Neural crest cell (in vitro differentiated cells): ENCODE data around the gene MDC1. TPM values are rescaled to one million over a fixed set of nuclear protein-coding genes. Genes with fewer than 3 reads are reported as not detected.

ENCODE experiments used
- DNase-seq: peaks from one replicate; pipeline ENCODE4 v3.0.0; 2021; ENCODE audit warnings: low read depth, mixed read lengths, low spot score
- H3K27ac Mint-ChIP-seq: one replicate; pipeline ENCODE4 v1.8.0; 2021; ENCODE audit warnings: mild to moderate bottlenecking, mixed read lengths; ENCODE audit not compliant: unreplicated experiment
- H3K27me3 Mint-ChIP-seq: 2 replicates; pipeline ENCODE4 v1.8.0; 2021; ENCODE audit warnings: low read depth, mild to moderate bottlenecking, mixed read lengths
- H3K36me3 Mint-ChIP-seq: 2 replicates; pipeline ENCODE4 v1.8.0; 2021; ENCODE audit warnings: low read depth, mild to moderate bottlenecking, mixed read lengths
- H3K4me1 Mint-ChIP-seq: 2 replicates; pipeline ENCODE4 v1.8.0; 2021; ENCODE audit warnings: mixed read lengths
- H3K4me3 Mint-ChIP-seq: one replicate; pipeline ENCODE4 v1.8.0; 2021; ENCODE audit warnings: mild to moderate bottlenecking, mixed read lengths
- H3K9me3 Mint-ChIP-seq: 2 replicates; pipeline ENCODE4 v1.8.0; 2021; ENCODE audit warnings: mixed read lengths
- total RNA-seq: library from RNA; stranded (reverse); gene quantifications from 2 replicates; pipeline ENCODE4 v1.2.1, GENCODE V29; 2021
- TF ChIP-seq, protein P1 (sequence below): fragments of 200-600 bp; sonication (generic); conservative IDR thresholded peaks from 2 replicates; pipeline ENCODE4 v1.5.0; 2021; ENCODE audit warnings: antibody characterized with exemption, mild to moderate bottlenecking

Gene MDC1
- total RNA-seq, 1 donor from 2014 or later = 104 TPM

DNA sequence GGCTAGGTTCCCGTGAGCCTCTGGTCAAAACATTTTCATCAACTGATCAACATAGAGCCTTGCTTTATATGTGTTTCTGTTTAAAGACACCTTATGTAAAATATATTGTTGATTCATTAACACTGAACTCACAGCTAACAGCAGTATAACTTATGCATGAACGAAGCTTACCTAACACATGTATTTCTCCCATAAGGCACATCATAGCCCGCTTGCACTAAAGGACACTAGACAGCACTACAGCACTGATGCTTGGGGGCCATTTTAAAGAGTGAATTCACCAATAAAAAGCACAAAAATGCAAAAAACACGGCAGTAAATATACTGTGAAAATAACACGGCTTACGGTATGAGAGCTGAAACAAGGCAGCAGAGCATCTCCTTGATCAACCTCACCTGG, 21.5 kb upstream of the MDC1 start:
- no peak for DNase-seq
- TF ChIP-seq, protein P1, sequence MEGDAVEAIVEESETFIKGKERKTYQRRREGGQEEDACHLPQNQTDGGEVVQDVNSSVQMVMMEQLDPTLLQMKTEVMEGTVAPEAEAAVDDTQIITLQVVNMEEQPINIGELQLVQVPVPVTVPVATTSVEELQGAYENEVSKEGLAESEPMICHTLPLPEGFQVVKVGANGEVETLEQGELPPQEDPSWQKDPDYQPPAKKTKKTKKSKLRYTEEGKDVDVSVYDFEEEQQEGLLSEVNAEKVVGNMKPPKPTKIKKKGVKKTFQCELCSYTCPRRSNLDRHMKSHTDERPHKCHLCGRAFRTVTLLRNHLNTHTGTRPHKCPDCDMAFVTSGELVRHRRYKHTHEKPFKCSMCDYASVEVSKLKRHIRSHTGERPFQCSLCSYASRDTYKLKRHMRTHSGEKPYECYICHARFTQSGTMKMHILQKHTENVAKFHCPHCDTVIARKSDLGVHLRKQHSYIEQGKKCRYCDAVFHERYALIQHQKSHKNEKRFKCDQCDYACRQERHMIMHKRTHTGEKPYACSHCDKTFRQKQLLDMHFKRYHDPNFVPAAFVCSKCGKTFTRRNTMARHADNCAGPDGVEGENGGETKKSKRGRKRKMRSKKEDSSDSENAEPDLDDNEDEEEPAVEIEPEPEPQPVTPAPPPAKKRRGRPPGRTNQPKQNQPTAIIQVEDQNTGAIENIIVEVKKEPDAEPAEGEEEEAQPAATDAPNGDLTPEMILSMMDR = no peak
- H3K4me3 Mint-ChIP-seq = peak overlapping the region; percentile 83
- H3K4me1 Mint-ChIP-seq = peaks cover 30% of the 10 kb centered on the region
- no peaks in the 10 kb centered on the region for H3K9me3 Mint-ChIP-seq
- H3K36me3 Mint-ChIP-seq = peaks cover 25% of the 10 kb centered on the region
- no peak overlapping the region for H3K27ac Mint-ChIP-seq
- H3K27me3 Mint-ChIP-seq = peaks cover 5% of the 10 kb centered on the region

DNA sequence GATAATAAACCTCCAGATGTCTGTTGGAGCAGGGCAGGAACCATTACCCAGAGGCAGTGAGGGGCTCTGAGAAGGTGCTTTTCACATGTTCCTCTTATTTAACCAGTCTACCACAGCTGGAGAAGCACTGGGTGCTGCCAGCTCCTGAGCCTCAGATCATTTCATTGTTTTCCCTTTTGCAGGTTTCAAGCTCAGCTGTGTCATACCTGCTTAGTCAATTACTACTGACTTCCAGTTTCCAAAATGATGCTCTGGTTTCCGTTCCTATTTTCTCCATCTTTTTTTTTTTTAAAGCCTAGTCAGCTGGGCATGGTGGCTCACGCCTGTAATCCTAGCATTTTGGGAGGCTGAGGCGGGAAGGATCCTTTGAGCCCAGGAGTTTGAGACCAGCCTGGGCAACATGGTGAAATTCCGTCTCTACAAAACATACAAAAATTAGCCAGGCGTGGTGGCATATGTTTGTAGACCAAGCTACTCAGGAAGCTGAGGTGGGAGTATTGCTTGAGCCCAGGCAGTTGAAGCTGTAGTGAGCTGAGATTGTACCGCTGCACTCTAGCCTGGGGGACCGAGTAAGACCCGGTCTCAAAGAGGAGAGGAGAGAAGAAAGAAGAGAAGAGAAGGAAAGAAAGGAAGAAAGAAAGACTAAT, 18.7 kb upstream of the MDC1 start:
- TF ChIP-seq, protein P1 = no peak
- Mint-ChIP-seq H3K4me1 (peaks cover 18% of the 10 kb centered on the region), H3K4me3 (peak overlapping the region; percentile 67), H3K36me3 (peaks cover 29% of the 10 kb centered on the region), H3K27me3 (no peaks in the 10 kb centered on the region), H3K27ac (no peak overlapping the region), H3K9me3 (no peaks in the 10 kb centered on the region)
- DNase-seq = no peak

GRCh38 chr6:30732237-30732943, 15.3 kb upstream of the MDC1 start:
- TF ChIP-seq, protein P1 = no peak
- peaks cover 28% of the 10 kb centered on the region for H3K36me3 Mint-ChIP-seq
- H3K27ac Mint-ChIP-seq = no peak overlapping the region
- peaks cover 15% of the 10 kb centered on the region for H3K27me3 Mint-ChIP-seq
- no peak for DNase-seq
- peak overlapping the region; percentile 3 for H3K4me3 Mint-ChIP-seq
- H3K9me3 Mint-ChIP-seq = no peaks in the 10 kb centered on the region
- peaks cover 25% of the 10 kb centered on the region for H3K4me1 Mint-ChIP-seq

DNA sequence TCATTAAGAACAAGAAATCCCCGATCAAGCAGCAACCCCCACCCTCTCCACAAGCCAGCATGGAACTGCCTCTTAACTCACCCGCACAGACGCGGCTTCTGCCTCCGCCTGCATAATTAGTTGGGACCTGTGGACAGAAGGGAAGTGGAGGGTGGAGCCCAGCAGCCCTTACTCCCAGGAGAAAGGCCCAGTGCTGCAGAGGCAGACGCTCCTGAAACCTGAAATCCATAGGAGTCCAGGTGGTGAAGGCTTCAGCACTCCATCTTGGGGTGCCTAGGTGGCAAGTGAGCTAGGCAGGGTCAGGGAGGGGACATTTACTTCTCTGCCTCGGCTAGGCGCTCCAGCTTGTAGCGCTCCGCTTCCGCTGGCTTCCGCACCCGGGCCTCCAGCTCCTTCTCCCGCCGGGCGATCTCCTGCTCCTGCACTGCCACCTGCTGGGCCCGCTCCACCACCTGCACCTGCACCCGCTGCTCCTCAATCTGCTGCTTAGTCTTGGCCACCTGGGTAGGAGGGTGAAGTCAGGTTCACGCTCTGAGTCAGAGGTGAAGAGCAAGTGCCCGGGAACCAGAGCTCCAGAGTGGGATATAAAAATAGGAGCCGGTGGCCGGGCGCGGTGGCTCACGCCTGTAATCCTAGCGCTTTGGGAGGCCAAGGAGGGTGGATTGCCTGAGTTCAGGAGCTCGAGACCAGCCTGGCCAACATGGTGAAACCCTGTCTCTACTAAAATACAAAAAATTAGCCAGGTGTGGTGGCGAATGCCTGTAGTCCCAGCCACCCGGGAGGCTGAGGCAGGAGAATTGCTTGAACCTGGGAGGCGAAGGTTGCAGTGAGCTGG, 13.7 kb upstream of the MDC1 start:
- peak overlapping the region; percentile 58 for H3K4me3 Mint-ChIP-seq

More for the DNA sequence above, 13.7 kb upstream of the MDC1 start:
- DNase-seq = peak; percentile 57
- H3K9me3 Mint-ChIP-seq = peaks cover 2% of the 10 kb centered on the region
- no peak overlapping the region for H3K27ac Mint-ChIP-seq
- TF ChIP-seq, protein P1 = peak; percentile 74
- peaks cover 24% of the 10 kb centered on the region for H3K27me3 Mint-ChIP-seq
- H3K4me1 Mint-ChIP-seq = peaks cover 29% of the 10 kb centered on the region
- H3K36me3 Mint-ChIP-seq = peaks cover 24% of the 10 kb centered on the region
